CD14-positive monocyte (primary cell): Measurements from ENCODE around the gene AIFM3. TPM values are rescaled to one million over a fixed set of nuclear protein-coding genes. Genes with fewer than 3 reads are reported as not detected.

ENCODE experiments used
- DNase-seq, 3 donors: peaks; one replicate each; pipeline ENCODE4 v3.0.0-alpha.2; 2011 to 2022
- H2AFZ ChIP-seq: 2 replicates; pipeline ENCODE4 v1.6.0; 2012; ENCODE audit warnings: mild to moderate bottlenecking, low read depth, low read length, inconsistent platforms; ENCODE audit not compliant: insufficient read depth, poor library complexity, severe bottlenecking
- H3K27ac ChIP-seq, 2 donors: 1 replicate in 1 of 2; 2 replicates in 1 of 2; pipeline ENCODE4 v1.5.1; 2012 to 2013; ENCODE audit warnings: low read length in 2 of 2, control low read depth in 1 of 2, inconsistent platforms in 1 of 2, low read depth in 1 of 2, mild to moderate bottlenecking in 1 of 2
- H3K27me3 ChIP-seq, 2 donors: one replicate each; pipeline versions ENCODE4 v1.6.0 to v1.6.1; 2011 to 2013; ENCODE audit warnings: low read length in 2 of 2; ENCODE audit not compliant: control insufficient read depth in 2 of 2, insufficient read depth in 2 of 2
- H3K36me3 ChIP-seq, 2 donors: replicated peaks in 1 of 2; 1 replicate in 1 of 2; 2 replicates in 1 of 2; pipeline versions ENCODE4 v1.5.1 to v1.6.1; 2012 to 2013; ENCODE audit warnings: low read length in 2 of 2, control low read depth in 1 of 2, inconsistent platforms in 1 of 2, mild to moderate bottlenecking in 1 of 2; ENCODE audit not compliant: insufficient read depth in 2 of 2, control insufficient read depth in 1 of 2
- H3K4me1 ChIP-seq, 2 donors: 1 replicate in 1 of 2; 2 replicates in 1 of 2; pipeline versions ENCODE4 v1.5.1 to v1.6.1; 2012 to 2013; ENCODE audit warnings: low read length in 2 of 2, control low read depth in 1 of 2, inconsistent platforms in 1 of 2, mild to moderate bottlenecking in 1 of 2, moderate library complexity in 1 of 2; ENCODE audit not compliant: insufficient read depth in 2 of 2, control insufficient read depth in 1 of 2
- H3K4me2 ChIP-seq: replicated peaks from 2 replicates; pipeline ENCODE3; 2012; ENCODE audit warnings: low read length, moderate library complexity, mild to moderate bottlenecking; ENCODE audit not compliant: poor library complexity, severe bottlenecking; ENCODE audit errors: extremely low read depth
- H3K4me3 ChIP-seq, 3 experiments: fragments of 200-600 bp in 1 of 3; sonication (generic) in 1 of 3; replicated peaks in 1 of 3; 1 replicate in 2 of 3; 2 replicates in 1 of 3; pipeline ENCODE4 v1.5.1; 2011 to 2013; ENCODE audit warnings: low read length in 3 of 3, mild to moderate bottlenecking in 3 of 3, control low read depth in 2 of 3, low read depth in 2 of 3, inconsistent platforms in 1 of 3, moderate library complexity in 1 of 3
- H3K79me2 ChIP-seq: 2 replicates; pipeline ENCODE4 v1.6.0; 2012; ENCODE audit warnings: mild to moderate bottlenecking, control low read depth, inconsistent platforms, low read length, moderate library complexity; ENCODE audit not compliant: insufficient read depth
- H3K9ac ChIP-seq: 2 replicates; pipeline ENCODE4 v1.6.0; 2017; ENCODE audit warnings: low read length, mild to moderate bottlenecking; ENCODE audit not compliant: insufficient read depth, poor library complexity, severe bottlenecking
- H3K9me3 ChIP-seq, 2 donors: replicated peaks in 1 of 2; 1 replicate in 1 of 2; 2 replicates in 1 of 2; pipeline versions ENCODE4 v1.5.1 to v1.6.1; 2012 to 2013; ENCODE audit warnings: low read length in 2 of 2, control low read depth in 1 of 2; ENCODE audit not compliant: control insufficient read depth in 1 of 2, insufficient read depth in 1 of 2
- H4K20me1 ChIP-seq: 2 replicates; pipeline ENCODE4 v1.6.0; 2012; ENCODE audit warnings: mild to moderate bottlenecking, low read length, control low read depth, moderate library complexity; ENCODE audit not compliant: insufficient read depth
- H3K27ac Mint-ChIP-seq, 7 donors: one replicate each; pipeline ENCODE4 v1.8.0; 2020; ENCODE audit warnings: mild to moderate bottlenecking in 7 of 7, mixed read lengths in 7 of 7, moderate library complexity in 6 of 7, inconsistent platforms in 2 of 7
- H3K27me3 Mint-ChIP-seq, 3 donors: one replicate each; pipeline ENCODE4 v1.8.0; 2021 to 2022; ENCODE audit warnings: low read depth in 3 of 3, mild to moderate bottlenecking in 3 of 3, mixed read lengths in 3 of 3, moderate library complexity in 3 of 3, inconsistent platforms in 1 of 3
- H3K36me3 Mint-ChIP-seq, 2 donors: one replicate each; pipeline ENCODE4 v1.8.0; 2020; ENCODE audit warnings: mixed read lengths in 2 of 2, inconsistent platforms in 1 of 2, mild to moderate bottlenecking in 1 of 2
- H3K4me1 Mint-ChIP-seq: one replicate; pipeline ENCODE4 v1.8.0; 2020; ENCODE audit warnings: mild to moderate bottlenecking, mixed read lengths
- H3K4me3 Mint-ChIP-seq, 2 donors: one replicate each; pipeline ENCODE4 v1.8.0; 2020; ENCODE audit warnings: mild to moderate bottlenecking in 2 of 2, mixed read lengths in 2 of 2, moderate library complexity in 1 of 2
- H3K9me3 Mint-ChIP-seq, 7 donors: one replicate each; pipeline ENCODE4 v1.8.0; 2020 to 2022; ENCODE audit warnings: mixed read lengths in 7 of 7, mild to moderate bottlenecking in 6 of 7, moderate library complexity in 6 of 7, inconsistent platforms in 2 of 7
- WGBS: methylation state at CpG from one replicate; pipeline ENCODE4 v1.1.5; 2013; ENCODE audit warnings: missing lambda C conversion rate; ENCODE audit not compliant: insufficient coverage; 5-methylcytosine and 5-hydroxymethylcytosine counted together
- intact Hi-C, 2 donors: fragments of 100-400 bp; cut with micrococcal nuclease; formaldehyde crosslinking; loops; one replicate each; pipeline versions ENCODE4 v1.15.0 to v1.15.1; 2023
- polyA plus RNA-seq, 3 donors: library from polyadenylated mRNA; depleted of rRNA in 1 of 3; unstranded in 2 of 3; stranded (reverse) in 1 of 3; fragments of 300-500 nt in 2 of 3; fragments of >200 nt in 1 of 3; fragmentation: Illumina TruSeq in 2 of 3; gene quantifications; 1 replicate in 2 of 3; 2 replicates in 1 of 3; pipeline ENCODE4 v1.2.3, GENCODE V29; 2012 to 2021
- TF ChIP-seq, protein P1 (sequence below): fragments of 200-600 bp; IDR thresholded peaks from one replicate; pipeline ENCODE4 v1.8.0; 2022; ENCODE audit warnings: antibody characterized with exemption, mild to moderate bottlenecking

AIFM3 gene
- polyA plus RNA-seq, 3 donors: 2.1 to 40.9 (median 2.3) TPM

GRCh38 chr22:21000207-21000986 is 33.3 kb downstream of the AIFM3 start:
- no peaks in the 10 kb centered on the region for H4K20me1 ChIP-seq
- peak overlapping the region in 1 of 2 donors; percentile 91 for H3K27ac ChIP-seq
- H3K9me3 ChIP-seq: no peaks in the 10 kb centered on the region
- no peaks in the 10 kb centered on the region for H3K27me3 ChIP-seq
- H2AFZ ChIP-seq: no peak overlapping the region
- peaks cover 13% of the 10 kb centered on the region for H3K79me2 ChIP-seq
- peak overlapping the region in 1 of 3 experiments; percentile 79 for H3K4me3 ChIP-seq
- peak overlapping the region in 1 of 2 donors; percentile 94 for H3K4me3 Mint-ChIP-seq
- peaks cover 24 to 30% of the 10 kb centered on the region in 2 donors for H3K4me1 ChIP-seq
- peaks cover 0 to 2% (median 1%) of the 10 kb centered on the region in 3 donors for H3K27me3 Mint-ChIP-seq
- peak overlapping the region in 6 of 7 donors; percentile 38 to 99 (median 79) for H3K27ac Mint-ChIP-seq
- peaks cover 21 to 39% of the 10 kb centered on the region in 2 donors for H3K36me3 Mint-ChIP-seq
- H3K9me3 Mint-ChIP-seq: peaks cover 0 to 1% (median 0%) of the 10 kb centered on the region in 7 donors
- TF ChIP-seq, protein P1, sequence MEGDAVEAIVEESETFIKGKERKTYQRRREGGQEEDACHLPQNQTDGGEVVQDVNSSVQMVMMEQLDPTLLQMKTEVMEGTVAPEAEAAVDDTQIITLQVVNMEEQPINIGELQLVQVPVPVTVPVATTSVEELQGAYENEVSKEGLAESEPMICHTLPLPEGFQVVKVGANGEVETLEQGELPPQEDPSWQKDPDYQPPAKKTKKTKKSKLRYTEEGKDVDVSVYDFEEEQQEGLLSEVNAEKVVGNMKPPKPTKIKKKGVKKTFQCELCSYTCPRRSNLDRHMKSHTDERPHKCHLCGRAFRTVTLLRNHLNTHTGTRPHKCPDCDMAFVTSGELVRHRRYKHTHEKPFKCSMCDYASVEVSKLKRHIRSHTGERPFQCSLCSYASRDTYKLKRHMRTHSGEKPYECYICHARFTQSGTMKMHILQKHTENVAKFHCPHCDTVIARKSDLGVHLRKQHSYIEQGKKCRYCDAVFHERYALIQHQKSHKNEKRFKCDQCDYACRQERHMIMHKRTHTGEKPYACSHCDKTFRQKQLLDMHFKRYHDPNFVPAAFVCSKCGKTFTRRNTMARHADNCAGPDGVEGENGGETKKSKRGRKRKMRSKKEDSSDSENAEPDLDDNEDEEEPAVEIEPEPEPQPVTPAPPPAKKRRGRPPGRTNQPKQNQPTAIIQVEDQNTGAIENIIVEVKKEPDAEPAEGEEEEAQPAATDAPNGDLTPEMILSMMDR: no peak
- peaks cover 41 to 48% of the 10 kb centered on the region in 2 donors for H3K36me3 ChIP-seq
- 84% methylated on average over 13 of the region's 22 CpGs for WGBS
- intact Hi-C loops: loop anchor here in 1 of 2 donors (5.0 kb wide), 2 partner anchors 83 to 143 kb away; partner anchors contain the start of genes CRKL, PI4KA and SNAP29
- H3K9ac ChIP-seq: peak overlapping the region; percentile 90
- no peak for DNase-seq
- H3K4me2 ChIP-seq: peak overlapping the region; percentile 73
- H3K4me1 Mint-ChIP-seq: peaks cover 26% of the 10 kb centered on the region

DNA sequence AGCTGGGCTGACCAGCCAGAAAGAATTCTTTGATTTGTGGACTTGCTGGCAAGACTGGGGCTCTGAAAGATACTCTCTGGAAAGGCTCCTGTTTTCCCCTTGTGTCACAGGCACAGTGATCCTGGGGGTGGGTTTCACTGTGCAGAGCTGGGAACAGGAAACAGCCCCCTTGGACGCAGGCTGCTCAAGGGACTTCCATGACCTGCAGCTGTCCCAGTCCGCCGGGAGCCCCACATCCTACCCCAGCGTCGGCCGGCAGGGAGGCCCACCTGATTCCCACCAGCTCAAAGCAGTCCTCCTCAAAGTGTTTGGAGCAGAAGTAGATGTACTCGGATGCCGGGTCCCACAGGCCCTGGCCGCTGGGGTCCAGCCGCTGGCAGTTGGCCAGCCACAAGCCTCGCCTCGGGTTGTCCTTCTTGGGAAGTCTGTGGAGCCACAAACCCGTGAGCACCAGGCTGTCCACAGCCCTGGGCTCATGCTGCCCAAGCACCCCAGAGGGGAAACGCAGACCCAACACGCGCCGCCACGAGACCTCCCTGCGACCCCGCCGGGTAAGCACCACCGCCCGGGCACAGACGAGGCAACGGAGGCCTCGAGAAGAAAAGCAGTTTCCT is 34.0 kb downstream of the AIFM3 start:
- Histone ChIP-seq H3K27ac (peak overlapping the region; percentile 91 to 95), H3K4me2 (peak overlapping the region; percentile 73), H4K20me1 (no peaks in the 10 kb centered on the region), H3K79me2 (peaks cover 13% of the 10 kb centered on the region), H3K9me3 (no peaks in the 10 kb centered on the region), H3K9ac (peak overlapping the region; percentile 90), H3K4me1 (peaks cover 24 to 30% of the 10 kb centered on the region in 2 donors), H2AFZ (peak overlapping the region; percentile 78), H3K4me3 (peak overlapping the region; percentile 53 to 79 (median 66)), H3K36me3 (peaks cover 37 to 41% of the 10 kb centered on the region in 2 donors), H3K27me3 (no peaks in the 10 kb centered on the region)
- H3K27me3 Mint-ChIP-seq: peaks cover 0 to 5% (median 1%) of the 10 kb centered on the region in 3 donors
- DNase-seq: no peak
- TF ChIP-seq, protein P1: no peak
- peak overlapping the region; percentile 84 to 94 for H3K4me3 Mint-ChIP-seq
- peaks cover 26% of the 10 kb centered on the region for H3K4me1 Mint-ChIP-seq
- H3K27ac Mint-ChIP-seq: peak overlapping the region; percentile 95 to 99 (median 98)
- H3K36me3 Mint-ChIP-seq: peaks cover 16 to 32% of the 10 kb centered on the region in 2 donors
- peaks cover 0 to 1% (median 0%) of the 10 kb centered on the region in 7 donors for H3K9me3 Mint-ChIP-seq
- WGBS: 2% methylated on average over 21 of the region's 26 CpGs
- intact Hi-C loops: loop anchor here in 1 of 2 donors (5.0 kb wide), 2 partner anchors 84 to 144 kb away; partner anchors contain the start of genes CRKL, PI4KA and SNAP29
